Stomach (tissue), 9 donors: ENCODE results near the gene PLCH1. TPM values are rescaled to one million over a fixed set of nuclear protein-coding genes. Genes with fewer than 3 reads are reported as not detected.
A peak's percentile ranks its signal among the peaks of the same experiment; 100 is the strongest.

Experiments
- DNase-seq, 2 donors: peaks; one replicate each; pipeline versions ENCODE4 v3.0.0 to v3.0.0-alpha.2; 2013 to 2019
- H3K27ac ChIP-seq, 5 donors: fragments of 200-600 bp in 4 of 5; sonication (generic) in 4 of 5; one replicate each; pipeline ENCODE4 v1.5.1; 2013 to 2019; ENCODE audit warnings: mild to moderate bottlenecking in 1 of 5, moderate library complexity in 1 of 5
- H3K27me3 ChIP-seq, 3 donors: fragments of 200-600 bp; sonication (generic); one replicate each; pipeline ENCODE4 v1.5.1; 2017 to 2019; ENCODE audit warnings: mixed run types in 1 of 3
- H3K36me3 ChIP-seq, 4 donors: fragments of 200-600 bp; sonication (generic); 1 replicate in 3 of 4; 2 replicates in 1 of 4; pipeline ENCODE4 v1.5.1; 2016 to 2019
- H3K4me1 ChIP-seq, 4 donors: fragments of 200-600 bp; sonication (generic); one replicate each; pipeline ENCODE4 v1.5.1; 2016 to 2019
- H3K4me3 ChIP-seq, 4 donors: fragments of 200-600 bp; sonication (generic) in 3 of 4; one replicate each; pipeline ENCODE4 v1.5.1; 2016 to 2019; ENCODE audit warnings: mild to moderate bottlenecking in 1 of 4
- H3K9me3 ChIP-seq, 4 donors: fragments of 200-600 bp; sonication (generic); one replicate each; pipeline ENCODE4 v1.5.1; 2016 to 2019
- EP300 ChIP-seq: sonication (generic); formaldehyde crosslinking; IDR thresholded peaks from one replicate; pipeline ENCODE4 v1.6.1; 2017; ENCODE audit warnings: antibody characterized with exemption
- POLR2A ChIP-seq, 4 donors: fragments of 450-650 bp; IDR thresholded peaks; one replicate each; pipeline ENCODE4 v1.6.1; 2016; ENCODE audit warnings: antibody characterized with exemption in 4 of 4, control low read depth in 2 of 4, mild to moderate bottlenecking in 1 of 4, moderate library complexity in 1 of 4
- POLR2AphosphoS5 ChIP-seq, 3 donors: sonication (generic); formaldehyde crosslinking; IDR thresholded peaks; one replicate each; pipeline ENCODE4 v1.6.1; 2016; ENCODE audit warnings: antibody characterized with exemption in 3 of 3
- WGBS, 5 donors: extraction: QIAGEN DNeasy Blood & Tissue Kit in 3 of 5; methylation state at CpG; one replicate each; pipeline versions ENCODE4 v1.1.5 to v1.1.7; 2013 to 2018; 5-methylcytosine and 5-hydroxymethylcytosine counted together
- intact Hi-C: fragments of 100-400 bp; cut with DNase I; formaldehyde crosslinking; loops from one replicate; pipeline ENCODE4 v1.15.1; 2023; ENCODE audit warnings: low total_unique reads
- polyA plus RNA-seq, 3 donors: library from polyadenylated mRNA; stranded (reverse); fragments of 200-250 nt; gene quantifications; one replicate each; pipeline ENCODE4 v1.2.3, GENCODE V29; 2013
- total RNA-seq, 5 donors: library from RNA; depleted of rRNA; stranded (reverse); fragments of >200 nt; gene quantifications; one replicate each; pipeline versions ENCODE4 v1.1.0 to v1.2.3, GENCODE V29; 2014 to 2016
- TF ChIP-seq, protein P1 (sequence below), 7 experiments: fragments of 450-650 bp in 4 of 7; fragments of 200-600 bp in 3 of 7; sonication (generic) in 3 of 7; IDR thresholded peaks; one replicate each; pipeline ENCODE4 v1.5.1; 2016 to 2019; ENCODE audit warnings: antibody characterized with exemption in 7 of 7, control low read depth in 2 of 7, mild to moderate bottlenecking in 1 of 7
- donor health status: healthy with polysubstance abuse.
- donor health status: Bipolar disorder and iron deficiency.
- donor health status: healthy.

Gene PLCH1
- total and polyA plus RNA-seq, 8 donors, result 0.75 to 18.8 (median 3.3) TPM

DNA sequence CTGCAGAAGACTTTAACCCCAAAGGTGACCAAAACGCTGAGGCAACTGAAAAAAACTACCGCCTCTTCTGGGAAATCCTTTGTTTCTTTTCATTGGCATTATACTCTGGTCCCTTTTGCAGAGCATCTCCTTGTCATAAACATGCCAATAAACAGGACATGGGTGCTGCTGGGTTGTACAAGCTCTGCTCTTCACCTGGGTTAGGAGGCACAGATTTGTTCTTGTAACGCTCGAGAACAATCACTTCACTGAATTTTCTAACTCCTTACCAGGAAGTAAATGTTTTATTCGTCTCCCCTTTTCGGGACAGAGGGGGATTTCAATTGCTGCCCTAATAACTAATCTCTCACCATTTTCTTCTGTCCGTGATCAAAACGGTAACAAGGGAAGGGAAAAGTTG lies 1.3 kb downstream of the PLCH1 start:
- Histone ChIP-seq H3K4me1 (peaks cover 0 to 37% (median 30%) of the 10 kb centered on the region in 4 donors), H3K27me3 (peaks cover 0 to 22% (median 21%) of the 10 kb centered on the region in 3 donors), H3K4me3 (peak overlapping the region; percentile 62 to 74 (median 69)), H3K27ac (peak overlapping the region in 4 of 5 donors; percentile 56 to 77 (median 68)), H3K9me3 (no peaks in the 10 kb centered on the region), H3K36me3 (no peaks in the 10 kb centered on the region)
- TF ChIP-seq, protein P1, sequence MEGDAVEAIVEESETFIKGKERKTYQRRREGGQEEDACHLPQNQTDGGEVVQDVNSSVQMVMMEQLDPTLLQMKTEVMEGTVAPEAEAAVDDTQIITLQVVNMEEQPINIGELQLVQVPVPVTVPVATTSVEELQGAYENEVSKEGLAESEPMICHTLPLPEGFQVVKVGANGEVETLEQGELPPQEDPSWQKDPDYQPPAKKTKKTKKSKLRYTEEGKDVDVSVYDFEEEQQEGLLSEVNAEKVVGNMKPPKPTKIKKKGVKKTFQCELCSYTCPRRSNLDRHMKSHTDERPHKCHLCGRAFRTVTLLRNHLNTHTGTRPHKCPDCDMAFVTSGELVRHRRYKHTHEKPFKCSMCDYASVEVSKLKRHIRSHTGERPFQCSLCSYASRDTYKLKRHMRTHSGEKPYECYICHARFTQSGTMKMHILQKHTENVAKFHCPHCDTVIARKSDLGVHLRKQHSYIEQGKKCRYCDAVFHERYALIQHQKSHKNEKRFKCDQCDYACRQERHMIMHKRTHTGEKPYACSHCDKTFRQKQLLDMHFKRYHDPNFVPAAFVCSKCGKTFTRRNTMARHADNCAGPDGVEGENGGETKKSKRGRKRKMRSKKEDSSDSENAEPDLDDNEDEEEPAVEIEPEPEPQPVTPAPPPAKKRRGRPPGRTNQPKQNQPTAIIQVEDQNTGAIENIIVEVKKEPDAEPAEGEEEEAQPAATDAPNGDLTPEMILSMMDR (IDR thresholded peaks at IDR 0.05), result no peak
- TF ChIP-seq POLR2AphosphoS5 (IDR thresholded peaks at IDR 0.05) (no peak), POLR2A (IDR thresholded peaks at IDR 0.05) (no peak), EP300 (no peak)
- WGBS, 5 donors, result 4 to 13% (median 7%) methylated on average over 8 of the region's 8 CpGs
- intact Hi-C loops, result no loop called here
- DNase-seq, result peak in 1 of 2 donors; percentile 30

DNA sequence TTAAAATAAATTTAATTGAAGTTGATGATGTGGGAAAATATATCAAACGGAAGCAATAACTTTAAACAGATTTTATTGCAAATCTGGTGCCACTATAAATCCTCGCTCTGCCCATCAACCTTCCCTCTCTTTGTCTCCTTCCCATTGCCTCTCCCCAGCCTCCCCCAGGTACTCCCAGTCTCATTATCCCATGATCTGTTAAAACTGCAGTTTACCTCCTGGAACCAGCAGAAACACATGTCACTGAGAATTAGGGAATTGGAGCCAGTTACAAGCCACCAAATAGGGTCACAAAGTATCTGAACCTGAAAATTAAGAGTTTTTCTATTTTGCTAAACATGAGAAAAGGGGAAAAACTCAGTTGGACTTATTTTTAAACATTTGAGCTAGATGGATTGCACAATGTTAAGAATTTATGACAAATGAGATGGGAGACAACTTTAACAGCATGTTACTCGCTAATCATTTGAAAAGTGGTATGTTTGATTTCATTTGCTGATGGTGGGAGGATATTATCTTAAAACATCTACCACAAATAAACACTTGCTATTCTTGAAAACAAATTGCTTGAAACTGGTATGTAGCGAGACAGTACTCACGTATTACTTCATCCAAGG lies 2.4 kb downstream of the PLCH1 start:
- H3K27me3 ChIP-seq, result peaks cover 0 to 22% (median 21%) of the 10 kb centered on the region in 3 donors
- peak overlapping the region in 1 of 5 donors; percentile 0 for H3K27ac ChIP-seq
- H3K36me3 ChIP-seq, result no peaks in the 10 kb centered on the region
- H3K4me3 ChIP-seq, result no peak overlapping the region
- no peak for DNase-seq
- no peak for TF ChIP-seq EP300
- no peak for TF ChIP-seq POLR2AphosphoS5 (IDR thresholded peaks at IDR 0.05)
- TF ChIP-seq, protein P1 (IDR thresholded peaks at IDR 0.05), result no peak
- TF ChIP-seq POLR2A (IDR thresholded peaks at IDR 0.05), result no peak
- peaks cover 0 to 43% (median 35%) of the 10 kb centered on the region in 4 donors for H3K4me1 ChIP-seq
- WGBS, 5 donors, result 84 to 85% (median 85%) methylated on average over 5 of the region's 5 CpGs
- H3K9me3 ChIP-seq, result no peaks in the 10 kb centered on the region
- intact Hi-C loops, result no loop called here

DNA sequence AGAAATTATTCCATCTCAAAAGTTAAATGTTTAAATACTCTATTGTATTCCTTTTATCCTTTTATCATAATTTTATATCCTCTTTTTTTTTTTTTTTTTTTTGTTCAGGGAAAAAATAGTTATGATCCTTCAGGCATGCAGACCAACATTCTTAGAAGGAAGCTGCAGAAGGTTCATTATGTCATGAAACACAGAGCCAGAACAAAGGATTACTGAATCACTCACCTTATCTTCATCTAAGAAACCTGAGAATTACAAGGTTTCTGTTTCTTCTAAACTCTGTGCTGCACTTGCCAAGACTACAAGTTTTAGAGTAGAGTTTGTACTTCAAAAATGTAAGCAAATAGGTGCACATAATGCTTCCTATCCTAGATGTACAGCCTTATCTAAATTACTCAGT lies 3.3 kb downstream of the PLCH1 start:
- DNase-seq, result no peak

DNA sequence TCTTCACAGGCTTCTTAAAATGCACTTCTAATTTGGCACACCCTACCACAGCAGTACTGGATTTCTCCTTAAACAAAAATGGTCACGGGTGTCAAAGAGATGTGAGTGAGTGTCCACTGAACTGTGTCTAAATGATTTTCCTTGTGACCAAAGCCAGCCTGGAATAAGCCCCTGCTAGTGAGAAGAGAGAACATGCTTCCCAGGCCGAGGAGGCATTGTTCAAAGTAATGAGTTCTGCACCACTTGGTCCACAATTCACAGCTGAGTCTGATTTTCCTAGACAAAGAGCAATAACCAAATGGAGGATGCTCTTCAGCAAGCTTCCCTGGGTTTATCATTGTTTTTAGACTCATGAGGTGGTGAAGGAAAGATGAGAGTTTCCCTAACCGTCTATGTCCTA lies 3.8 kb downstream of the PLCH1 start:
- 62 to 81% (median 78%) methylated on average over 3 of the region's 3 CpGs for WGBS, 5 donors
- H3K27ac ChIP-seq, result no peak overlapping the region

More for the DNA sequence above, 3.3 kb downstream of the PLCH1 start:
- Histone ChIP-seq H3K27ac (peak overlapping the region in 1 of 5 donors; percentile 0), H3K4me1 (peaks cover 0 to 46% (median 35%) of the 10 kb centered on the region in 4 donors), H3K9me3 (no peaks in the 10 kb centered on the region), H3K36me3 (no peaks in the 10 kb centered on the region), H3K27me3 (peaks cover 0 to 22% (median 21%) of the 10 kb centered on the region in 3 donors), H3K4me3 (no peak overlapping the region)
- no peak for TF ChIP-seq POLR2A (IDR thresholded peaks at IDR 0.05)
- TF ChIP-seq, protein P1 (IDR thresholded peaks at IDR 0.05), result no peak
- no peak for TF ChIP-seq EP300
- TF ChIP-seq POLR2AphosphoS5 (IDR thresholded peaks at IDR 0.05), result no peak
- intact Hi-C loops, result no loop called here

More for the DNA sequence above, 3.8 kb downstream of the PLCH1 start:
- H3K27me3 ChIP-seq, result peaks cover 0 to 22% (median 20%) of the 10 kb centered on the region in 3 donors
- no peak overlapping the region for H3K4me3 ChIP-seq
- no peaks in the 10 kb centered on the region for H3K36me3 ChIP-seq
- no peaks in the 10 kb centered on the region for H3K9me3 ChIP-seq
- H3K4me1 ChIP-seq, result peaks cover 0 to 47% (median 33%) of the 10 kb centered on the region in 4 donors
- TF ChIP-seq POLR2AphosphoS5 (IDR thresholded peaks at IDR 0.05) (no peak), POLR2A (IDR thresholded peaks at IDR 0.05) (no peak), EP300 (no peak)
- TF ChIP-seq, protein P1 (IDR thresholded peaks at IDR 0.05), result no peak
- intact Hi-C loops, result no loop called here
- no peak for DNase-seq
